HG02623 (cell line): ENCODE data around the gene SPATS1.

ENCODE experiments used
- ATAC-seq: cut with Tn5 transposase; IDR thresholded peaks from one replicate; pipeline ENCODE4 v1.9.1; 2021; ENCODE audit warnings: moderate library complexity; ENCODE audit not compliant: unreplicated experiment

SPATS1 gene, protein sequence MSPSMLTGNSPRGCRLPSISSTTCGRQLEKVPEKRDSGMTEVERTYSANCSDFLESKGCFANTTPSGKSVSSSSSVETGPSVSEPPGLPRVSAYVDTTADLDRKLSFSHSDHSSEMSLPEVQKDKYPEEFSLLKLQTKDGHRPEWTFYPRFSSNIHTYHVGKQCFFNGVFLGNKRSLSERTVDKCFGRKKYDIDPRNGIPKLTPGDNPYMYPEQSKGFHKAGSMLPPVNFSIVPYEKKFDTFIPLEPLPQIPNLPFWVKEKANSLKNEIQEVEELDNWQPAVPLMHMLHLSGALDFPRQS

DNA sequence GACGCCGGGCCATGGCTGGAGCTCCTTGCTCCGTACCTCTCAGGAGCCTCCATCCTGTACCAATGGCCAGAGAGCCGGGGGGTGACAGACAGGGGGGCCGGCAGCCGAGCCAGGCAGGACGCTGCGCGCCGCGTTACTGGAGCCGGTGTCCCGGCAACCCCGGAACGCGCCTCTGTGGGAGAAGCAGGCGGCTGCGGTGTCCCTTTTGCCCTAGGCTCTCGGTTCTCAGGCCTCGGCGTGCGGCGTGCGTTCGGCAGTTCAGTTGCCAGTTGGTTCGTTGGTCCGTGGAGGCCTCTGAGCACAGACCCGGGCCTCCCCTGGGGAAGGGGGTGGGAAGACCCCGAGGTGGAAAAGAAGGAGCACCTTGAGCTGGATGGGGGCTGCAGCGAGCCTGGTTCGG, at the start of gene SPATS1:
Gene SPATS1 (plus strand): TSS at position 162 of the 400 bp plus-strand sequence. CDS start 446 bp downstream, outside the sequence.
- ATAC-seq: no peak

DNA sequence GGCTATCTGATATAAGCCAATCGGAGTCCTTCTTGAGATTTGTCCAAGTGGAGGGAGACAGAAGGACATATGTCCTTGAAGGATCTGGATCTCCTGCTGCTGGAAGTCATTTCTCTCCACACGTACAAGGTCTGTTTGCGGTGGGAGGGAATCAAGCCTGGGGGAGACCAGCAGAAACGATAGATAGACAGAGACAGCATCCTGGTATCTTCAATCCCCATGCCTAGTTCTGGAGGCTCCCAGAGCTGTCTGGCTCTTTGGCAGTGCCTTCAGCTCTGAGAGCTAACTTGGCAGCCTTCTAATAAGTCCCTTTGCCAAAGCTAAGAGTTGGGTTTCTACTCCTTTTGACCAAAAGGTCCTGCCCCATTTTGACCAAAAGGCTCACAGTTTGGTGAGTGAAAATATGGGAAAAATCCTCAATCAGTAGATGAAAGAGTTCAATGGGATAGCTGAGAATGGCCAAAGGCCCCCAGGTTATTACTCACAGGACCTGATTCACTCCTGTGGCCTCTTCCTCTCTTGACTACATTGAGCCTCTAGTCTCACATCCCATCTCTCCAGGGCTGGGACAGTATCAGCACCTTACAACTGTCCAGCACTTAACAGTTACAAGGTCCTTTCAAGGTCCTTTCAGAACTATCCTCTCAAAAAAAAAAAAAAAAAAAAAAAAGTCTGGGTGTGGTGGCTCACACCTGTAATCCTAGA, 49.6 kb upstream of the SPATS1 start:
- no peak for ATAC-seq

DNA sequence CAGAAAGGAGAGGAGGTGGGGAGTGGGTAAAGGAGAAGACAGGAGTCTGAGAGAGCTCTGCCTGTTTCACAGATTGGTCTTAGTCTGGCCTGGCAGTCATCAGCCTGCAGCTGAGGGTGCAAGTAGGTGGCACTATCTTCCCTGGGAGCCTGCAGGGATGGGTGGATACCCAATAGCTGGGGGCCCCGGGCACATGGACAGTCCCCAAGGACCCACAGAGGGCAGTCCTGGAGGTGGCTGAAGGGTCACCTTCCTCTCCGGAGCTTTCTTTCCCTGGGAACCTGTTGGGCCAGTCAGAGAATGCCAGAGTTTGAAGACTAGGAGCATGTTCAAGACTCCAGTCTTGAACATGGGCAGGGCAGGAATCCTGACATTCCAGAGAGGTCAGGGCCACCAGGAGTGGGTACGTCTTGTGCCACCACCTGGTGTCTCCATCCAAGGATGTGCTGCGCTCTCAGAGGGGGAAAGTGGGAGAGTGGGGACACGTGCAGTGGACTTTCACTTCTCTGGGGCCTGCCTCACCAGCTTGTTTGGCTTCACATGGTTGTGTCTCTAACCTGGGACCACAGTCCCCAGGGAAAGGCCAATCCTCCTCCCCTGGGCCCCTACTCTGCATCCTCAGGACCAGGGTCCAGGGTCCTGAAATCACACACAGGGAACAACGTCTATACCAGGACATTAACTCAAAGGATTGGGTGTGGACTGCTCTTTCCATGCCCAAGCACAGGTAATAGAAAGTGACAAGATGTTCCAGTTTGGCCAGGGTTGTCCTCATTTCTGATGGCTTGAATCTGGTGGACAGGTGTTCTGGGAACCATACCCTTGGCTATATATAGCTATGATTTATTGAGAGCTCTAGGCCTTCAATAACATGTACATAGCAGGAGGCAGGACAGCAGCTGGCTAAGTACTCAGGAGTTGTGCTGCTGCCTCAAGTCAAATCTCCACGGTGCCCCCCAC, 47.3 kb upstream of the SPATS1 start:
- ATAC-seq: no peak

DNA sequence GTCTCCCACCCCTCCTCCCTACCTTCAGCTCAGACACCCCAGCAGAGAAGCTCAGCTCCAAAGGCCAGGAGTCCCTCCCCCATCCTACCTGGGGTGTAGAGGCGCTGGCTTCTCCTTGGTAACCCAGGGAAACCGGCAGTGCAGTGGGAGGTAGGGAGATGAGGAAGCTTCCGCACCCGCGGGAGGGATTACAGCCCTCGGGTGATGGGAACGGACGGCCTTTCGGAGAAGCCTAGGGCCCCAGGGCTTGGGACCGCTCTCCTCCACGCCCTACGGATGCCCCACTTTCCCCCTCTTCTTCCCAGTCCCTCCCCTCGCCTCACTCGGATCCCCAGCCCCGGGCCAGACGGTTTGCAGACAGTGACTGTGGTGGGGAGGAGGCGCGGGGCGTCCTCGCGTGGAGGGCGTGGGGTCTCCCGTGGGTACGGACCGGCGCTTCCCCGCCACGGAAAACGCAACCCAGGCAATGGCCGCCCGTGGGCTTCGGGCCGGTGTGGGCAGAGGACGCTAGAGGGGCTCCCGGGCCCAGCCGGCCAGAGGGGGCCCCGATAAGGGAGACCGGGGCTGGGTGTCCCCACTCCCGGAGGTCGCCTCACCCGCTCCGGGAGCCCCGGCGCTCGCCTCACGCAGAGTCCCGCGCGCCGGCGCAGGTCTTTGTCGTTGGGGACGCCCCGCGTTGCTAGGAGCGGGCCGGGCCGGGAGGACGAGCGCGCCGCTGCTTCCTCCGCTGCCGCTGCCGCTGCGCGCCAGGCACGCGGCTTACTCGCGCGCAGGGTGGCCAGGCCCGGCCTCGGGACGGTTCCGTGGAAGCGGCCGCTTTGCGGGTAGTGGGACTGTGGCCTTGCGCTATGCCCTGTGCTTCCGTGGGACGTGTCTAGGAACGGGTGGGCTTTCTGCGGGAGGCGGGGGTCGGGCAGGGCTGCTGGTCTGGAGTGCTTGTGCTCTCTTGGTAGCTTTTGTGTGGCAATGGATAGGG, 45.1 kb upstream of the SPATS1 start:
- ATAC-seq: no peak

DNA sequence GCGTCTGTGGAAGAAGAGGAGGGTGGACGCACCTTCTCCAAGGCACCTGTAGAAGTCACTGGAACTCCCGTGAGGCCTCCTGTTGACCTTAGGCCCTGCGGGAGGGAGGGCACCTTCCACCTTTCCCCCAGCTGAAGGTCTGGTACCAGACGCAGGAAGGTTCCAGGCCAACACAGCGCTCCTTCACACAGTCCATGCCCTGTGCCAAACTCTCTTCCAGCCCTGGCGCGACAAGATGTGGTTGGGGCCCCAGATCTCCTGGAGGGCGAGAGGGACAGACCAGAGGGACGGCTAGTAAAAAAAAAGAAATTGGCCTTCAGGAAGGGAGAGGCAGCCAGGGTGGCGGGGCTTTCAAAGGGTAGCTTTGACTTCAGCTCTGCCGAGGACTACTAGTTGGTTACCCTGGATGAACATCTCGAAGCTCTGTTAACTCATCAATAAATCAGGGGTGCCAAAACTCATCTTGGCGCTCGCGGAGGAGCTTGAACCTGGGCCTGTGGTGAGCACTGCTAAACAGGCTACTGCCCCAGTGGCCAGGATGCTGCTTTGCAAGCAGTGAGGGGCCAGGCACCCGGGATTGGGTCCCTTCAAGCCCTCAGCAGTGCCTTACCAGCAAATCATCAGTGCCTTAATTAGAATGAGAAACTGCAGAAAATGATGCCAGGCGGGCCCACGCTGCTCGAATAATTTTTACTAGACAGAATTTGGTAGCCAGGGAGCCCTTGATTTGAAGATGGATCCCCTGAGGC, 44.2 kb upstream of the SPATS1 start:
- no peak for ATAC-seq

DNA sequence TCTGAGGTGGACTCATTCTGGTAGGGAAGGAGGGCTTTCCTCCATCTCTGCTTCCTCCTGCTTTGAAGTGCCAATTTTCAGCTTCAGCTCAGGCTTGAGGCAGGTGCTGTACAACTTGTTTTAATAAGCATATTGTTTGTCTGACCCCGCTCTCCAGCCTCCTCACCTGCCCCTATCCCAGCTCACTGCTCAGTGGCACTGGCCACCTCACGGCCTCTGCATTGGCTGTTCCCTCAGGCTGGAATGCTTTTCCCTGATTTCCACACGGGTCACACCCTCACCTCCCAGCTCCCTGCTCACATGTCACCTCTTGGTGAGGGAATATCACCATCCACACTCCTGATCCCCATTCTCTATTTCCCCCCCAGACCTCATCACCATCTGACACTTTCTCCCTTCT, 43.6 kb upstream of the SPATS1 start:
- no peak for ATAC-seq

DNA sequence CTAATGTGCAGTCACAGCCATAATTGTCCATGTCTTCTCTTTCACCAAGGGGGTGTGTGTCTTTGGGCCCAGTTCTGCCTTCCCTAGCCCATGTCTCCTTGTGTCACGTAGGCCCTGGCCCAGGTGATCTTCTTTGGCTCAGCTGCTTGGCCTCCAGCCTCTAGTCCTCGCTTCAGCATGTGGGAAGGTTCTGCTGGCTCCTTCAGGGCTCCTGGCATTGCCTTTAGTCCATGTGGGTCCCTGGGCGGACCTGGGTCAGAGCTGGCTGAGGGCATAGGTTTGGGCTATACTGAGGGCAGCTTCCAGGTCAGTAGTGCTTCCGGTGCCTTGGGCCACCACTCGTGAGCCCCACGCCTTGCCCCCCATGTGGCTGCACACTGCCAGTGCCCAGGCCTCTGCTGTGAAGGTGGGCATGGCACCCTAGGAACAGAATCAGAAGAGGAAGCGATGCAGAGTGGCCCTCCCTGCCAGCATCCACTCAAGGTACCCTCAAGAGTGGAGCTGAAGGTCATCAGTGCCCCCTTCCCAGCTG, 42.1 kb upstream of the SPATS1 start:
- no peak for ATAC-seq

DNA sequence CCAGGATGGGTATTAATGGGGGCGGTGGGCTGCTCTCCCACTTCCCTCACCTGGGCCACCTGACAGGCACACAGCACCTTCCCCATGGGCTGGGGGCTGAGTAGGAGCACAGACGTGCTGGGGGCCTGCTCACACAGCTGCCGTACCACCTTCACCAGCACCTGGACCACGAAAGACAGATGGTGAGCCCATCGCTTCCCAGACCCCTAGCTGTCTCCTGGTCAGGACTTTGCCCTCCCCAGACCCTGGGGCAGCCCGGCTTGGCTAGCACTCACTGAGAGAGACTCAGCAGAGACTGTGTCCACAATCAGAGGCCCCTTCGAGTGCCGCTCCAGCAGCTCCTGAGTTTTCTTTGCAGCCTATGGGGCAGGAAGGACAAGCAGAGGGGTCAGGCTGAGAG, 41.3 kb upstream of the SPATS1 start:
- no peak for ATAC-seq

DNA sequence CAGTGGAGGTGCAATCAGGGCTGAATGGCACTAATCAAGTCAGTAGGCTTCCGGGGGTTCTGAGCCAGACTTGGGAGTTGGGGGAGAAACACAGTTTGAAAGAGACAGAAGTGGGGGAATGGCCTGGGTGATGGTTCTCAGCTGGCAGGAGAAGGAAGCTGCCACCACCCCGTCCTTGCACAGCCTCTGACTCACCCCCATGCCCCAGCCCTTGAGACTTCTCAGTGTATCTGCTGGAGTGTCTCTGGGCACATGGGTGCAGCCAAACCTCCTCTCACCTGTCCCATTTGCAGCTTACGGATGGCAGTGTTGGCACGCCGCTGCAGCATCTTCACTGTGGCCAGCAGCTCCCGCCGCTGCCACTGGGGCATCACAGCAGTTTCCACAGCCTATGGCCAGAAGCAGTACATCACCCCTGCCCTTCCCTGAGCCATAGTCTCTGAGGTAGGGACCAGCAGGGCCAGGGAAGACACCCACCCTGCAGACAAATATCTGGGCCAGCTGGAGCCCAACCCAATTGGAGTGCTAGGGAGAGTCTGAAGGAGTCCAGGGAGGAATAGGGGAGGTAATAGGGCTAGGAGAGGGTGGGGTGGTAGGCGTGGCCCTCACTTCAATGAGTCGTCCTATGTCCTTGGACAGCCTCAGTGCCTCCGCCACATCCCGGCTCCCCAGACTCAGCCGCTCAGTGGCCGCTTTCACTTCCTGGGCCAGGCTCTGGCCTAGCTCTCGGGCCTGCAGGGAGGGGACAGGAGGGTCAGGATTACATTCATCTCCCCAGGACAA, 40.5 kb upstream of the SPATS1 start:
- ATAC-seq: no peak

DNA sequence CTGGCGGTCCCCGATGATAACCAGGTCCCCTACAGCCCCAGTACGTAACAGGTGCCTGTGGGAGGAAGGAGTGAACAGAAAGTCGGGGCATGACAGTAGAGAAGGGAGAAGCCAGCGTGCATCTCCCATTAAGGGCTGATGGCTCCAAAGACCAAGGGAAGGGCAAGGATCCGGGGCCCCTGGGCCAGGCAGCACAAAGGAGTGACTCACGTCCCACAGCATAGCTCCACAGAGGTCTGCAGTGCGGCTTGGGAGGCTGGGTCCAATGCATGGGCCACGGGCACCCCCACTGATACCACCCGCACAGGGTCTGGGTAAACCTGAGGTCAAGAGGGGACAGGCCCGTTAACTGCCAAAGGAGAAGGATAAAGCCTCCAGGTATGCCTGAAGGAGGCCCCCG, 39.6 kb upstream of the SPATS1 start:
- no peak for ATAC-seq

DNA sequence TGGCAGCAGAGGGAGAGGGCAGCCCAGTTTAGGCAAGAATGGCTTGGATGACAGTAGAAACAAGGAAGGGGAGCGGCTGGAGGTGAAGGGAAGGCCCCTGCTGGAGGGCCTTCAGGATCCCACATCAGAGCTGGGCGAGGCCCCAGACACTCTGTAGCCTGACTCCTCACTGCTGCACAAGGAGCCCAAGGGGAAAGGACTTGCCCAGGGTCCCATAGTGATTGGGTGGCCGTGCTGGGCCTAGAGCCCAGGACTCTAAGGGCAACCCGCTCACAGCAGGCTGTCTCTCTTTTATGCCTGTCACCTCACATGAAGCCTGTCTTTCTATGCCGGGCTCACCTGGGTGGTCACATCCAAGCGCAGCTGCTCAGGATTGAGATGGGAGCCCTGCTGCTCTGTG, 38.6 kb upstream of the SPATS1 start:
- no peak for ATAC-seq

DNA sequence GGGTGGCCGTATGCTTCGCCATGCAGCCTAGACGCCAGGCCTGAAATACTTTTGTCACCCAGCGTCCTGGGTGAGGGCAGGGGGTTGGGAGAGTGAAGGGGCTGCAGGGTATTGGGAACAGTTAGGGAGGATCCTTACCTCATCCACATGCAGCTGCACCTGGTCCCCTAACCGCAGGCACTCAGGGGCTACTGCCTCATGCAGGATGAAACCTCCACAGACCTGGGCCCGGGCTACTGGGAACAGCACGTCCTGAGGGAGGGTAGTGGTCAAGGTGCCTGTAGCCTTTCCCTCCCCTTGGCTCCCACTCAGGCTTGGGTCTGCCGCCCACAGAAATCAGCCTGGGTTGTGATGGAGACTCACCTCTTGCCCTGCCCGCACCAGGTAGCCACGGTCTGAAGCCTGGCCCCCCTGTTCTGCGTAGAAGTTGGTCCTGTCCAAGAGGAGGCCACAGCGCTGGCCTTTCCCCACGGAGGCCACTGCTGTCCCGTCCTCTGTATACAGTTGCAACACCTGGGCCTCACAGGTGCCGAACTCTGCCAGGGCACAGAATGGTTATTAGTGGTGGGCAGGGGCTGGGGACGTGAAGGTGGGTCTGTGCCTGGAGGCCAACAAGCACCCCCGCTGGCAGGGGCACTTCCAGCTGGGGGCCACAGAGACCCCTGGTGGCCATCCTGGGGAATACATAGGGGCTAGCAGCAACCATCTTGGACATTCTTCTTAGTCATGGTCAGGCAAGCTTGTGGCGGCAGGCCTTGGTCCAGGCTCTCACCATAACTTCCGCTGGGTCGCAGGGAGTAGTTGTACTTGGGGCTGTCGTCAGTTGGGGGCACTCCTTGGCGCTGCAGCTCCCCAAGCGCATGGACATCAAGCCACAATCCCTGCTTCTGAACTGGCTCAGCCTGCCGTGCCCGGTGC, 37.9 kb upstream of the SPATS1 start:
- no peak for ATAC-seq

DNA sequence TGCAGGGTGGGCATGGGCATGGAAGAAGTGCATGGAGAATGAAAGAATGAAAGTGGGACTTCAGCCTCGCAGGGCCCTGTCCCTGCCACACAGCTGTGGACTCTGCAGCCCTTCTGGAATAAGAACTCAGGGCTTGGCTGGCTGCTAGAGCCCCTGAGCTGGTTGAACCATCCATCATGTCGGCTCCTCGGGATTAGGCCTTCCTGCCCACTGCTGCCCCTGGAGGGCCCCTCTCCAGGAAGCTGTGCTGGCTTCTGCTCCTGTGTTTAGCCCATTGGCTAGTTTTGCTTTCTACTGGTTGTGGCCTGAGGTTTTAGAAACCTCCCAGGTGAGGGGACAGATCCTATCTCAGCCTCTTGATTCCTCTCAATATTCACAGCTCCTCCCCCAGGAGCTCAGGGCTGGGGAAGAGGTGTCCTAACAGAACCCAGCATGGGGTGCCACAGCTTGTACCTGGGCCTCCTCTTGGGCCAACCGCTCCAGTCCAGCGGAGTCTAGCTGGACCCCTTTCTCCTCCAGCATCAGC, 37.2 kb upstream of the SPATS1 start:
- no peak for ATAC-seq

DNA sequence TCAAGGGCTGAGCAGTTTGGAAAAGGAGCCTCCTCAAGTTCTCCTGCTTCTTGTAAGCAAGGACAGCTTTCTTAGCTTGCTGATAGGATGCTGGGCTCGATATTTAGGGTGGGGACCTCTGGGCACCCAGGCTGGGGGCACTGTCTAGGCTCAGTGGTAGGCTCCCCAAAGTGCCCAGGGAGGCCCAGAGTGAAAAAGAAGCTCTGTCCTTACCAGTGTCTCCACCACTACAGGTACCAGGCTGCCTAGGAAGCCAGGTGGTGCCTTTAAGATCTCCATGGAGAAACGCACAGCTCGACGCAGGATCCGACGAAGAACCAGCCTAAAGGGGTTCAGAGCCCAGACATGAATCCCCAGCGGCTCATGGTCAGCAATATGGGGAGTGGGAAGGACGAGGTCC, 35.7 kb upstream of the SPATS1 start:
- no peak for ATAC-seq

DNA sequence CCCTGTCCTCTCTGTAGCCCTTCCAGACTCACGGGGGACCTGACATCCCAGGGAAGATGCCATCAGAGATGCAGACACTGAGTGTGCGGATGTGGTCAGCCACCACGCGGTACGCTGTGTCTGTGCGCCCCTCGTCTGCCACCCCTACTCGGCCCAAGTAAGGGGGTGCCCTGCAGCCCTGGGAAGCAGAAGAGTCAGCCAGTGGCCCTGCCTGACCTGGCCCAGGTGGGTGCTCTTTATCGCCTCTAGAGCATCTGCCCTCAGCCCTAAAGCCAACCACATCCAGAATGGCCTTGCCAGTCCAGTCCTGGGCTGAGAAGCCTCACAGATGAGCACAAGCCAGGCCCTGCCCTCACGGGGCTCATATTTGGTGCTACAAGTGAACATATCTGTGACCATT, 35.2 kb upstream of the SPATS1 start:
- ATAC-seq: no peak

DNA sequence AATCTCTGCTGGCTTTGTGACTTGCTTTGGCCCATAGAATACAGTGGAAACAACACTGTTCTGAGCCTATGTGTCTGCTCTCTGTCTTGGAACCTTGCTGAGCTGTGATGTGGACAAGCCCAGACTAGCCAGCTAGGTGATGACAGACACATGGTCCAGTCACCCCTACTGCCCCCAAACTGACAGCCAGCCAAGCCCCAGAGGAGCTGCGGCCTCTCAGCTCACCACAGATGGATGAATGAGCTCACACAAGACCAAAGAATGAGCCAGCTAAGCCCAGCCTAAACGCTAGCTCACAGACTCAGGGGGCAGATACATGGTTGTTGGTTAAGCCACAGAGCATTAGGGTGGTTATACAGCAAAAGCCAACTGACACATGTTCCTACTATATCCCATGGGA, 33.4 kb upstream of the SPATS1 start:
- ATAC-seq: no peak

DNA sequence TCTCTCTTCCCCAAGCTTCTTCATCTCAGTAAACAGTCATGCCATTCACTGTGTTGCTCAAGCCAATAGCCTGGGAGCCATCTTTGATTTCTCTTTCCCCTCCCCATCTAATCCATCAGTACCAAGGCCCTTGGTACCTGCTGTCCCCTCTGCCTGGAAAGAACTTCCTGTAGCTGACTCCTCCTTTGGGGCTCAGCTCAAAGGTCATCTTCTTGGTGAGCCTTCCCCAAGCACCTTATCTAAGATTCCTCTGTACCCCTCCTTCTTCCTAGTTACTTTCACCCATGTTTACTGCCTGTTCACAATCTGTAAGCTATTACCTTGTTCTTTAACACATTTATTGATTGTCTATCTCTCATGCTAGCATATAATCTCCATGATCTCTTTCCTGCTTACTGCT, 32.8 kb upstream of the SPATS1 start:
- no peak for ATAC-seq
